ENCODE data around the gene PDE2A.

PDE2A gene

GRCh38 chr11:72528121-72528520 is 146.1 kb downstream of the PDE2A start:
- DNase-seq (ENCODE audit: low spot score): no peak
- H3K27ac ChIP-seq: no peak overlapping the region
- TF ChIP-seq CTCF (conservative IDR thresholded peaks at IDR 0.05; ENCODE audit: low read depth): no peak
- ChIA-PET CTCF (no interaction called here), POLR2A (ENCODE audit: low non-redundant PET) (no interaction called here)
